ENCODE results near the gene MTUS2.

Gene MTUS2

GRCh38 chr13:29324601-29325000, 504.5 kb downstream of the MTUS2 start:
- no peak for DNase-seq
- Histone ChIP-seq H3K4me3 (ENCODE audit: low read length) (no peak overlapping the region), H3K4me2 (ENCODE audit: low read depth, low read length) (no peak overlapping the region), H2AFZ (ENCODE audit: low read length) (no peak overlapping the region), H3K9me2 (replicated peaks; ENCODE audit: insufficient read depth, low read length) (no peaks in the 10 kb centered on the region), H3K79me2 (ENCODE audit: low read length) (no peaks in the 10 kb centered on the region), H3K9ac (ENCODE audit: low read length) (no peak overlapping the region), H4K20me1 (ENCODE audit: insufficient read depth, low read length) (no peaks in the 10 kb centered on the region), H3K27ac (ENCODE audit: low read length) (no peak overlapping the region), H3F3A (ENCODE audit: insufficient read depth, low read length) (no peaks in the 10 kb centered on the region), H3K36me3 (replicated peaks; ENCODE audit: insufficient read depth, low read length) (no peaks in the 10 kb centered on the region), H3K9me3 (replicated peaks; ENCODE audit: insufficient read depth, low read length) (no peaks in the 10 kb centered on the region), H3K27me3 (replicated peaks; ENCODE audit: insufficient read depth, low read length) (no peaks in the 10 kb centered on the region), H3K4me1 (ENCODE audit: low read length) (no peaks in the 10 kb centered on the region)
- TF ChIP-seq EZH2 (optimal IDR thresholded peaks at IDR 0.05; ENCODE audit: low read depth, low read length) (no peak), CTCF (IDR thresholded peaks at IDR 0.05; ENCODE audit: low read length) (no peak), EZH2phosphoT487 (IDR thresholded peaks at IDR 0.05; ENCODE audit: low read length) (no peak)

DNA sequence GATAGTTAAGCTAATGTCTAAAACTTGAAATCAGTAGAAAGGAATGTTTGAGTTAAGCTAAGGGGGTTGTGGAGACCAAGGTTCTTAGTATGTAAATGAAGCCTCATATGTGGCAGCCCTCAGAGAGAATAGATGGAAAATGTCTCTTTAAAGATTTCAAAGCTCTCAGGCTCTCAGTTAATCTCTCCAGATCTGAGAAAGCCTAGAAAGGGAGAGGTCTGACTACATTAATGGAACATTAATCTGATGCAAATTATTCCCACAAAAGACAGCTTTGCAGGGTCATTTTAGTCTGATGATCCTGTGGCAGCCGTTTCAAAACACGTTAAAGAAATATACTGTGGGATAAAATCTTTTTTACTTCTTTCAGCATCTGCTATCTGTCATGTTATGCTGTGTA, 508.4 kb downstream of the MTUS2 start:
- no peak overlapping the region for H3K9ac ChIP-seq (ENCODE audit: low read length)
- no peaks in the 10 kb centered on the region for H3K36me3 ChIP-seq (replicated peaks; ENCODE audit: insufficient read depth, low read length)
- DNase-seq = no peak

GRCh38 chr13:29336356-29336755, 516.2 kb downstream of the MTUS2 start:
- Histone ChIP-seq H3K9me2 (replicated peaks; ENCODE audit: insufficient read depth, low read length) (no peaks in the 10 kb centered on the region), H3K4me3 (ENCODE audit: low read length) (no peak overlapping the region), H3F3A (ENCODE audit: insufficient read depth, low read length) (no peaks in the 10 kb centered on the region), H4K20me1 (ENCODE audit: insufficient read depth, low read length) (no peaks in the 10 kb centered on the region), H3K36me3 (replicated peaks; ENCODE audit: insufficient read depth, low read length) (no peaks in the 10 kb centered on the region), H3K4me1 (ENCODE audit: low read length) (no peaks in the 10 kb centered on the region), H3K9ac (ENCODE audit: low read length) (no peak overlapping the region), H3K79me2 (ENCODE audit: low read length) (no peaks in the 10 kb centered on the region), H3K9me3 (replicated peaks; ENCODE audit: insufficient read depth, low read length) (no peaks in the 10 kb centered on the region), H3K4me2 (ENCODE audit: low read depth, low read length) (no peak overlapping the region), H3K27ac (ENCODE audit: low read length) (no peak overlapping the region), H3K27me3 (replicated peaks; ENCODE audit: insufficient read depth, low read length) (no peaks in the 10 kb centered on the region), H2AFZ (ENCODE audit: low read length) (no peak overlapping the region)
- no peak for DNase-seq
- TF ChIP-seq EZH2phosphoT487 (IDR thresholded peaks at IDR 0.05; ENCODE audit: low read length) (no peak), EZH2 (optimal IDR thresholded peaks at IDR 0.05; ENCODE audit: low read depth, low read length) (no peak), CTCF (IDR thresholded peaks at IDR 0.05; ENCODE audit: low read length) (no peak)

More for the DNA sequence above, 508.4 kb downstream of the MTUS2 start:
- Histone ChIP-seq H4K20me1 (ENCODE audit: insufficient read depth, low read length) (no peaks in the 10 kb centered on the region), H3K27me3 (replicated peaks; ENCODE audit: insufficient read depth, low read length) (no peaks in the 10 kb centered on the region), H3K4me3 (ENCODE audit: low read length) (no peak overlapping the region), H3K4me2 (ENCODE audit: low read depth, low read length) (no peak overlapping the region), H3K9me2 (replicated peaks; ENCODE audit: insufficient read depth, low read length) (no peaks in the 10 kb centered on the region), H3K27ac (ENCODE audit: low read length) (no peak overlapping the region), H3F3A (ENCODE audit: insufficient read depth, low read length) (no peaks in the 10 kb centered on the region), H3K79me2 (ENCODE audit: low read length) (no peaks in the 10 kb centered on the region), H3K4me1 (ENCODE audit: low read length) (no peaks in the 10 kb centered on the region), H3K9me3 (replicated peaks; ENCODE audit: insufficient read depth, low read length) (no peaks in the 10 kb centered on the region), H2AFZ (ENCODE audit: low read length) (no peak overlapping the region)
- TF ChIP-seq EZH2 (optimal IDR thresholded peaks at IDR 0.05; ENCODE audit: low read depth, low read length) (no peak), CTCF (IDR thresholded peaks at IDR 0.05; ENCODE audit: low read length) (no peak), EZH2phosphoT487 (IDR thresholded peaks at IDR 0.05; ENCODE audit: low read length) (no peak)

All from MM.1S (cell line).